Endothelial cell of umbilical vein (primary cell): Measurements from ENCODE around the gene HYAL1. TPM values are rescaled to one million over a fixed set of nuclear protein-coding genes. Genes with fewer than 3 reads are reported as not detected.

Experiments used
- BruUV-seq: library from RNA; stranded (reverse); fragments of 400-500 nt; replicated peaks from 2 replicates; lab custom pipeline; 2021; lab: Mats Ljungman, UMichigan
- CTCF ChIA-PET: fragments of 300-600, 350-600 bp; sonication (Branson Sonifier 250); formaldehyde crosslinking; loops from one replicate; lab custom pipeline; 2021; ENCODE audit warnings: antibody characterized with exemption, inconsistent platforms; lab: Charles Lee
- POLR2A ChIA-PET: fragments of 300-600, 350-600 bp; sonication (Branson Sonifier 250); formaldehyde crosslinking; loops from one replicate; lab custom pipeline; 2021; ENCODE audit warnings: antibody characterized with exemption, inconsistent platforms; lab: Charles Lee
- DNase-seq: peaks from one replicate; pipeline ENCODE4 v3.0.0-alpha.2; 2011; ENCODE audit warnings: low read depth, low spot score
- FAIRE-seq: peaks from 2 replicates; lab custom pipeline; 2011; peaks lifted over from hg19 to GRCh38; lab: Jason Lieb, UNC
- H2AFZ ChIP-seq: 2 replicates; pipeline ENCODE4 v1.6.0; 2012; ENCODE audit warnings: low read depth, low read length, control low read depth, inconsistent platforms
- H3K27ac ChIP-seq: 2 replicates; pipeline ENCODE4 v1.5.1; 2011; ENCODE audit warnings: low read depth, mild to moderate bottlenecking, control low read depth, low read length, moderate library complexity; ENCODE audit not compliant: insufficient read depth
- H3K27me3 ChIP-seq, 2 experiments: 2 replicates each; pipeline versions ENCODE4 v1.6.0 to v1.6.1; 2011; ENCODE audit warnings: low read length in 2 of 2, mixed read lengths in 1 of 2; ENCODE audit not compliant: control insufficient read depth in 2 of 2, insufficient read depth in 2 of 2
- H3K36me3 ChIP-seq, 2 experiments: 2 replicates in 1 of 2; 3 replicates in 1 of 2; pipeline ENCODE4 v1.5.1; 2011; ENCODE audit warnings: low read length in 2 of 2, mild to moderate bottlenecking in 1 of 2, moderate library complexity in 1 of 2; ENCODE audit not compliant: control insufficient read depth in 2 of 2, insufficient read depth in 2 of 2; ENCODE audit errors: extremely low read depth in 1 of 2
- H3K4me1 ChIP-seq: 3 replicates; pipeline ENCODE4 v1.5.1; 2011; ENCODE audit warnings: mild to moderate bottlenecking, low read length; ENCODE audit not compliant: control insufficient read depth, insufficient read depth; ENCODE audit errors: extremely low read depth
- H3K4me2 ChIP-seq: 2 replicates; pipeline ENCODE4 v1.6.1; 2011; ENCODE audit warnings: low read length, control low read depth, mixed read lengths; ENCODE audit not compliant: insufficient read depth
- H3K4me3 ChIP-seq, 3 experiments: fragments of 200-600 bp in 1 of 3; sonication (generic), shearing (Covaris generic) in 1 of 3; replicated peaks in 1 of 3; 2 replicates each; pipeline ENCODE4 v1.5.1; 2011 to 2016; ENCODE audit warnings: control low read depth in 3 of 3, low read length in 3 of 3, mild to moderate bottlenecking in 2 of 3, inconsistent platforms in 1 of 3, low read depth in 1 of 3, moderate library complexity in 1 of 3; ENCODE audit not compliant: insufficient read depth in 1 of 3
- H3K79me2 ChIP-seq: 2 replicates; pipeline ENCODE4 v1.6.0; 2012; ENCODE audit warnings: low read length, inconsistent platforms; ENCODE audit not compliant: control insufficient read depth, insufficient read depth
- H3K9ac ChIP-seq: replicated peaks from 2 replicates; pipeline ENCODE3; 2011; ENCODE audit warnings: low read length, control low read depth; ENCODE audit not compliant: insufficient read depth; ENCODE audit errors: extremely low read depth
- H3K9me1 ChIP-seq: replicated peaks from 3 replicates; pipeline ENCODE4 v1.6.0; 2011; ENCODE audit warnings: mild to moderate bottlenecking, low read length; ENCODE audit not compliant: control insufficient read depth, insufficient read depth; ENCODE audit errors: extremely low read depth
- H3K9me3 ChIP-seq: replicated peaks from 2 replicates; pipeline ENCODE4 v1.5.1; 2012; ENCODE audit warnings: low read length, inconsistent platforms; ENCODE audit not compliant: control insufficient read depth, insufficient read depth
- H4K20me1 ChIP-seq: replicated peaks from 2 replicates; pipeline ENCODE3; 2011; ENCODE audit warnings: mild to moderate bottlenecking, low read length; ENCODE audit not compliant: control insufficient read depth, insufficient read depth; ENCODE audit errors: extremely low read depth
- CTCF ChIP-seq, 2 donors: IDR thresholded peaks; 1 replicate in 1 of 2; 2 replicates in 1 of 2; pipeline ENCODE4 v1.5.1; 2011; ENCODE audit warnings: low read length in 2 of 2, mild to moderate bottlenecking in 2 of 2, moderate library complexity in 2 of 2, control low read depth in 1 of 2, inconsistent platforms in 1 of 2, low read depth in 1 of 2; ENCODE audit not compliant: insufficient read depth in 1 of 2; ENCODE audit errors: extremely low read depth in 1 of 2
- EZH2 ChIP-seq: IDR thresholded peaks from 2 replicates; pipeline ENCODE4 v1.6.1; 2012; ENCODE audit warnings: borderline replicate concordance, low read depth, mild to moderate bottlenecking, moderate library complexity, low read length, inconsistent platforms; ENCODE audit not compliant: severe bottlenecking
- FOS ChIP-seq: IDR thresholded peaks from 2 replicates; pipeline ENCODE4 v1.6.1; 2011; ENCODE audit warnings: mild to moderate bottlenecking, low read length, moderate library complexity, borderline replicate concordance; ENCODE audit not compliant: insufficient read depth
- GATA2 ChIP-seq: IDR thresholded peaks from 2 replicates; pipeline ENCODE4 v1.7.0; 2011; ENCODE audit warnings: low read depth, mild to moderate bottlenecking, moderate library complexity, mixed read lengths, low read length; ENCODE audit not compliant: insufficient read length, insufficient read depth
- JUN ChIP-seq: IDR thresholded peaks from 2 replicates; pipeline ENCODE4 v1.6.1; 2011; ENCODE audit warnings: borderline replicate concordance, low read depth; ENCODE audit not compliant: insufficient read length, insufficient read depth
- MAX ChIP-seq: IDR thresholded peaks from 2 replicates; pipeline ENCODE4 v1.6.1; 2011; ENCODE audit not compliant: insufficient read depth, insufficient read length
- MYC ChIP-seq: IDR thresholded peaks from one replicate; pipeline ENCODE4 v1.6.1; 2011; ENCODE audit warnings: mild to moderate bottlenecking, low read depth, low read length
- POLR2A ChIP-seq: IDR thresholded peaks from 2 replicates; pipeline ENCODE4 v1.6.1; 2012; ENCODE audit warnings: low read depth, mild to moderate bottlenecking, control low read depth, low read length
- POLR2AphosphoS5 ChIP-seq: IDR thresholded peaks from 2 replicates; pipeline ENCODE4 v1.6.1; 2012; ENCODE audit warnings: low read depth, mild to moderate bottlenecking, control low read depth, low read length, moderate library complexity; ENCODE audit not compliant: insufficient read depth
- dilution Hi-C: fragments of 300-500 bp; cut with MboI; formaldehyde crosslinking; loops from one replicate; pipeline ENCODE4 v1.15.0; 2019; ENCODE audit warnings: low sequenced_read_pairs; ENCODE audit not compliant: extremely low pct_ligation_motif_present
- intact Hi-C: fragments of 100-400 bp; cut with micrococcal nuclease; formaldehyde crosslinking; loops from one replicate; pipeline ENCODE4 v1.10.0; 2022
- polyA plus RNA-seq, 4 experiments: library from polyadenylated mRNA; depleted of rRNA in 3 of 4; stranded (reverse) in 3 of 4; unstranded in 1 of 4; fragments of >200 nt; gene quantifications; 2 replicates each; pipeline versions ENCODE4 v1.2.1 to v1.2.3, GENCODE V29; 2011 to 2012; ENCODE audit warnings: missing spikeins in 1 of 4
- total RNA-seq: library from RNA; stranded (reverse); gene quantifications from 2 replicates; pipeline ENCODE4 v1.2.3, GENCODE V29; 2021

Gene HYAL1
- total and polyA plus RNA-seq, 2 donors (not counting 3 experiments of a cell fraction or from before 2014, with no cell fraction given), result 2.2 to 3.3 TPM

GRCh38 chr3:50320853-50321335 is 17.5 kb upstream of the HYAL1 start:
- no peaks in the 10 kb centered on the region for H3K9me3 ChIP-seq
- H3K79me2 ChIP-seq, result peaks cover 52% of the 10 kb centered on the region
- no TSS peak for BruUV-seq
- H3K27ac ChIP-seq, result peak overlapping the region; percentile 87
- peak overlapping the region; percentile 89 for H3K9ac ChIP-seq
- intact Hi-C loops, result no loop called here
- H3K4me1 ChIP-seq, result peaks cover 67% of the 10 kb centered on the region
- TF ChIP-seq POLR2A (peak; percentile 71), CTCF (IDR thresholded peaks at IDR 0.05; ENCODE audit: extremely low read depth in 1 of 2, insufficient read depth in 1 of 2, low read depth in 1 of 2, low read length in 2 of 2) (no peak)
- H3K4me3 ChIP-seq, result peak overlapping the region; percentile 65 to 89 (median 89)
- CTCF ChIA-PET, result interaction anchor here (0.5 to 4.3 kb wide), 13 partner anchors 7 to 1360 kb away, joined by 3 to 36 read pairs (median 3); partner anchors contain the start of genes CYB561D2, HYAL3, NAA80 and NPRL2
- no peaks in the 10 kb centered on the region for H4K20me1 ChIP-seq
- H3K27me3 ChIP-seq, result no peaks in the 10 kb centered on the region
- no peak overlapping the region for H2AFZ ChIP-seq
- H3K9me1 ChIP-seq, result no peaks in the 10 kb centered on the region
- peak; percentile 77 for DNase-seq
- FAIRE-seq, result no peak
- peak overlapping the region; percentile 69 for H3K4me2 ChIP-seq
- POLR2A ChIA-PET, result interaction anchor here (0.6 to 5.1 kb wide), 2 partner anchors 15 to 62 kb away, joined by 3 to 38 read pairs; no protein-coding TSS in a partner anchor
- peaks cover 11 to 40% of the 10 kb centered on the region in 2 experiments for H3K36me3 ChIP-seq
- dilution Hi-C loops, result no loop called here

GRCh38 chr3:50319894-50320625 is 16.7 kb upstream of the HYAL1 start:
- TF ChIP-seq MAX (no peak), FOS (no peak), MYC (no peak), GATA2 (peak; percentile 36), EZH2 (no peak), POLR2AphosphoS5 (peak; percentile 21), JUN (no peak), CTCF (IDR thresholded peaks at IDR 0.05; ENCODE audit: extremely low read depth in 1 of 2, insufficient read depth in 1 of 2, low read depth in 1 of 2, low read length in 2 of 2) (peak in 1 of 2 donors; percentile 50), POLR2A (peak; percentile 59)
- Histone ChIP-seq H3K9me1 (no peaks in the 10 kb centered on the region), H3K9ac (peak overlapping the region; percentile 89), H3K27me3 (no peaks in the 10 kb centered on the region), H3K27ac (peak overlapping the region; percentile 87), H3K79me2 (peaks cover 52% of the 10 kb centered on the region), H4K20me1 (no peaks in the 10 kb centered on the region), H3K4me1 (peaks cover 67% of the 10 kb centered on the region), H3K4me3 (peak overlapping the region; percentile 65 to 89 (median 89)), H3K4me2 (peak overlapping the region; percentile 69), H3K9me3 (no peaks in the 10 kb centered on the region), H2AFZ (no peak overlapping the region), H3K36me3 (peaks cover 16 to 40% of the 10 kb centered on the region in 2 experiments)
- intact Hi-C loops, result no loop called here
- dilution Hi-C loops, result no loop called here
- CTCF ChIA-PET, result interaction anchor here (1.2 kb wide), 1 partner anchor 8 kb away, joined by 4 read pairs; the partner anchor contains the start of gene TUSC2
- POLR2A ChIA-PET, result interaction anchor here (1.2 to 5.1 kb wide), 2 partner anchors 8 to 16 kb away, joined by 3 to 38 read pairs; partner anchors contain the start of gene TUSC2
- peak; percentile 46 for DNase-seq
- BruUV-seq, result TSS peak; percentile 10
- peak; percentile 87 for FAIRE-seq
